ENCODE measurements around the gene SELENBP1.
"Not testable (repeated sequence)": the region's sequence is repeated elsewhere in the genome, so short reads cannot be mapped to it uniquely, and the experiment has no call there.

SELENBP1 gene

DNA sequence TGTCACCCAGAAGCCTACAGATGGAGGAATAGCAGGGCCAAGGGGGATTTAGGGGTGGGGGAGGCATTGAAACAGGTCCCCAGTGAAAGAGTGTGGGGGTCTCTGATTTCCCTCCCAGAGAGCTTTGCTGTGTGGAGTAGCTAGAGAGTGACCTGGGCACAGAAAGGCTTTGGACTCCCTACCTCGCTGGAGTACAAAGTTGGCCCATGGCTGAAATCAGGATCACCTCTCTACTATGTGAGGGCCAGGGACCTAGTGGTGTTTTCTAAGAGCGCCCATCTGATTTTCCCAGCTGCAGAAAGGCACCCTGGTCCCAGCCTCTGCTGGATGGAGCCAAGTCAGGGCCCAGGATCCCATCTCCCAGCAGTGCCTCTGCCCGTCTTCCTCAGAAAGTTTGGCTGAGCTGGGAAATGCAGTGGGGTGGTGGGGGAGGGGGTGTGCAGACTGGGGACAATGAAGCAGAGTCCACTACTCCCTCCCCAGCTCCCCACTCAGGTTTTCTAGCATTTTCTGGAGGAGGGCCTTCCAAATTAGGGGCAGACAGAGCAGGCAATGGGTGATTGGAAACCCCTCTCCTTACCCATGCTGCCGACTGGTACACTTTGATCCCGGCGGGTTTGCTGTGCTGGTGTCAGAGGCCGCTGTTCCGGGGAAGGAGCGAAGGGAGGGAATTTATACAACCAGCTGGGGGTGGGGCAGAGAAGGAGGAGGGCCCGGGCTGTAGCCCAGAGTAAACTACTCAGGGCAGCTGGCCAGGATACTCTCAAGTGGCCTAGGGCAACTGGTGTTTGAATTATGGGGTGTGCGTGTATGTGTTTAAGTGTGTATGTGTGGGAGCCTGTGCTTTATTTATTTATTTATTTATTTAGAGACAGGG is at the start of gene SELENBP1:
SELENBP1 (minus strand) TSS at position 648 of the 877 bp plus-strand sequence; CDS start at position 584, 64 bp downstream.
- FAIRE-seq (no peak), DNase-seq (ENCODE audit: insufficient read length, low spot score) (no peak)

DNA sequence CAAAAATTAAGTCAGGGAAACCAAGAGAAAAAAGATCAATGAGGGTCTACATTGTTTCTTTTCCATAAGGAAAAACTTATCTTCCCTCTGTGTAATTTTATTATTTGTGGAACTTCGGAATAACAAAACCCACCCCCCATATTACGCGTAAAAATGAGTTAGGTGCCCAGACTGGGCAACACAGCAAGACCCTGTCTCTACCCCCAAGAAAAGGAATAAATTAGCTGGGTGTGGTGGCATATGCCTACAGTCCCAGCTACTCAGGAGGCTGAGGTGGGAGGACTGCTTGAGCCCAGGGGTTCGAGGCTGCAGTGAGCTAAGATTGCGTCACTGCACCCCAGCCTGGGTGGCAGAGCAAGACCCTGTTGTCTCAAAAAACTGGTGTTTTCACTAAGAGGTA is 47.3 kb upstream of the SELENBP1 start:
- no peak for FAIRE-seq
- DNase-seq (ENCODE audit: insufficient read length, low spot score): no peak

DNA sequence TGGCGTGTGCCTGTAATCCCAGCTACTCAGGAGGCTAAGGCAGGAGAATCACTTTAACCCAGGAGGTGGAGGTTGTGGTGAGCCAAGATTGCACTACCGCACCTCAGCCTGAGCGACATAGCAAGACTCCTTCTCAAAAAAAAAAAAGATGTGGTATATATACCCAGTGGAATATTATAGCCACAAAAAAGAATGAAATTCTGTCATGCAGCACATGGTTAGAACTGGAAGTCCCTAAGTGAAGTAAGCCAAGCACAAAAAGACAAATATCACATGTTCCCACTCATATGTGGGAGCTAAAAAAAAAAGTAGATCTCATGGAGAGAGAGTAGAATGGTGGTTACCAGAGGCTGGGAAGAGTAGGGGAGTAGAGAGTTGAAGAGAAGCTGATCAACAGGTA is 45.6 kb upstream of the SELENBP1 start:
- FAIRE-seq (no peak), DNase-seq (ENCODE audit: insufficient read length, low spot score) (no peak)

DNA sequence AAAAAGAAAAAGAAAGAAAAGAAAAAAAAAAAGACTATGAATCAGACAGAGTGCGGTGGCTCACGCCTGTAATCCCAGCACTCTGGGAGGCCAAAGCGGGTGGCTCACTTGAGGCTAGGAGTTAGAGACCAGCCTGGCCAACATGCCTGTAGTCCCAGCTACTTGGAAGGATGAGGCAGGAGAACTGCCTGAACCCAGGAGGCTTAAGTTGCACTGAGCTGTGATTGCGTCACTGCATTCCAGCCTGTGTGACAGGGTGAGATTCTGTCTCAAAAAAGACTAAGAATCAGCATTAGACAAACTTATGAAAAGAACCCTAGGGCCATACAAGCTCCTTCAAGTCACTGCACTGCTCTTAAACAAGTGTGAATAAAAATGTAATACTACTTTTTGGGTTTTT is 43.7 kb upstream of the SELENBP1 start:
- DNase-seq (ENCODE audit: insufficient read length, low spot score) (no peak), FAIRE-seq (no peak)

DNA sequence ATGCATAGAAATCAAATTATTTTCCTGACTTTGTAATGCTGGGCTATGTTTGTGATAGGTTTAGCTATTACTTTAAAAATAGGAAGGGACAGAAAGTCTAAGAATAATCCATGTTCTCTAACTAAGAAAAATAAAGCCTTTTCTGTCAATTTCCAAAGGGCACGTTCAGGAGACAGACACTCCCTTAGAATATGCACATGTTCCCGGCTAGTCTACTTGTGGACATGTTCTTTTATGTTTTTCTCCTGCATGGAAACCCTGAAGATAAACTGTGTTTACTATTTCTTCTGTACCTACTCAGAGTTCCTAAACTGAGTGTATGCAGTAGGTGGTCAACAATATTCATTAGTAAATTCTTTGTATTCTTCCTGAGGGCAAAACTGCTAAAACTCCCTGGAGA is 39.4 kb upstream of the SELENBP1 start:
- DNase-seq (ENCODE audit: insufficient read length, low spot score) (no peak), FAIRE-seq (no peak)

DNA sequence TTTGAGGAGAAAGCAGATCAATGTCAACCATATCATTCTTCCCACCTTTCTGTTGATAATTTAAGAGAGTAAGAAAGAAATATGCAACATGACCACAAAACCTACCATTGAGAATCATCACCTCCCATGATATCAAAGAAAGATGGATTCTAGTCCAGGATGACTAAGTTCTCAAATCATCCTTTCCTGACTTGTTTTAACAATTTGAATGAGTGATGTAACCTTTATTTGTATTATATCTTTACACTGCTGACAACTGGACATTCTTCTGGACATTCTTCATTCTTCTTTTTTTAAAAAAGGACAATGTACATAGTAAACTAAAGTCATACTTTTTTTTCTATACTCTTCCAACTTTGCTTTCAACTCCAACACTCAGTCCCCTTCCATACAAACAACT is 36.4 kb upstream of the SELENBP1 start:
- DNase-seq (ENCODE audit: insufficient read length, low spot score): no peak
- no peak for FAIRE-seq

DNA sequence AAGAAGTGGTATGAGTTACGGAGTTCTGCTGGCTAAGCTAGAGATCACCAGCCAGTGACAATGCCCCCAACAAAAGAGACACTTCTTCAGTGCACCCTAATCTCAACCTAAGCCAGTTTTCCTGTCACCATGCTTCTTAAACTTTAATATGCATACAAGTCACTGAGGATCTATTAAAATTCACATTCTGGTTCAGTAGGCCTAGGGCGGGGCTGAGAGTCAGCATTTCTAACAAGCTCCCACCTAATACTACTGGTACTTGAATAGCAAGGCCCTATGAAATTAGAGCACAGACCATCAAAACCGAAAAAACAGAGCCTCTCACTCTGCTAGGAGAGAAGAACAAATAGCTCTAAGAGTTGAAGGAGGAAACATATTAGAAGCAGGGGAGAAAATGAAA is 34.8 kb upstream of the SELENBP1 start:
- FAIRE-seq (no peak), DNase-seq (ENCODE audit: insufficient read length, low spot score) (no peak)

DNA sequence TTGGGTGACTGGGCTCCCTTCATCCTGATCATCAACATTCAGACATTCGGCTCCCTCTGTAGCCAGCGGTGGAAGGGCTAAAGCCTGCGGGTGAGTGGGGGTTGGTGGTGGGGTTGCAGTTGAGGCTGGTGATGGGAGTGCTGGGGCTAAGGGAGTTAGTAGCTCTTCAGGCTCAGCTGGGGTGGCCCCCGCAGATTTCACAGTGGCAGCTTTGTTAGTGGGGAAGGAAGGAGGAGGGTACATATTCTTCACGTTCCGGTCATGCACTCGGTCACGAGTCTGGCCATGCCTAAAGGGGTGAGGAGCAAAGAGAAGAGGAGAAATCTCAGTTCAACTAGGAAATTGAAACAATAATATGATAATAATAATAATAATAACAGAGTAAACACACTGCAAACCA is 33.7 kb upstream of the SELENBP1 start:
- FAIRE-seq (no peak), DNase-seq (ENCODE audit: insufficient read length, low spot score) (no peak)

DNA sequence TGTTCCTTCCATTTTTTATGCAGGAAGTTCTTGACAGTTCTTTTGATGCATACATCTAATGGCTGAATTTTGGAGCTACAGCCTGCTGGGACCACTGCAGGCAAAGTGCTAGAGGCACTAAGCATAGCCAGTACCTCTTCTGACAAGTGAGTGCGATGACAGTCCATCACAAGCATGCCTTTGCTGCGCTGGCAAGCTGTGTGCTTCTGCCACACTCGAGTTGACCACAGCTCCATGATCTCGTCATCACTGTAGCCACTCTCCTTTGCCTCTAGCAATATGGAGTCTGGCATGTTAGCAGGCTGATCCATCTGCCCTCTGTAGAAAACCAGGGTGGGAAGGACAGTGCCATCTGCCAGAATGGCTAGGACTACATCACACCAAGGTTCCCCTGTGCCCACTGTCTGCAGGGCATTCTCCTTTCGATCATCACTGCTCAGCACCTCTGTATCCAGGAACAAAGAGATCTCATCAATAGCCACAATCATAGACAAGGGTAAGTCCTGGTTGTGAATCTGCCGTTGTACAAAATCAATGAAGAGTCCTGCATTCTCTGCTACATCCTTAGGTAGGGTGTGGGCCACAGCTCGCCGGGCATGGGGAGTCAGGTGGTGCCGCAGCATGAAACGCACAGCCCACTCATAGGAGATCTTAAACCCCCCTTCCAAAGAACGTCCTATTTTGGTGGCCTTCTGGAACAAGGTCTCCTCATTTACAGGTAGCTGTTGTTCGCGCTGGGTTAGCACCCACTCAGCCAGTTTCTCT is 32.9 kb upstream of the SELENBP1 start:
- no peak for DNase-seq (ENCODE audit: insufficient read length, low spot score)
- FAIRE-seq: no peak

DNA sequence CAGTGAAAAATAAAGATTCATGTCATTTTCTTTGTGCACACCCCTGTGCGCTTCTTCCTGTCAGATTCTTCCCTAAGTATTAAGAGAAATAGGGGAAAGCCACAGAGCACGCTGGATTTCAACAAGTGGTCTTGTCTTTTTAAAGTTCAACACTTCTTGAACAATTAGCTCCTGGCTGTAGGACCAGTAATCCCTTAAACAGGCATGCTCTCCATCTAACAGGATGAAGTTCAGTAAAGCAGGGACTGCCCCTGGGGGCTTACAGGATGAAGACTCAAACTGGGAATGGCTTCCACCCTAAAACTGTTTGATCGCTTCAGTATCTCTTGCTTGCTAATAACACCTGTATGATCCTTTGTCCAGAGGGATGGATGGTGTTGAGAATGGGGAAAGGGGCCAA is 31.1 kb upstream of the SELENBP1 start:
- no peak for DNase-seq (ENCODE audit: insufficient read length, low spot score)
- no peak for FAIRE-seq

DNA sequence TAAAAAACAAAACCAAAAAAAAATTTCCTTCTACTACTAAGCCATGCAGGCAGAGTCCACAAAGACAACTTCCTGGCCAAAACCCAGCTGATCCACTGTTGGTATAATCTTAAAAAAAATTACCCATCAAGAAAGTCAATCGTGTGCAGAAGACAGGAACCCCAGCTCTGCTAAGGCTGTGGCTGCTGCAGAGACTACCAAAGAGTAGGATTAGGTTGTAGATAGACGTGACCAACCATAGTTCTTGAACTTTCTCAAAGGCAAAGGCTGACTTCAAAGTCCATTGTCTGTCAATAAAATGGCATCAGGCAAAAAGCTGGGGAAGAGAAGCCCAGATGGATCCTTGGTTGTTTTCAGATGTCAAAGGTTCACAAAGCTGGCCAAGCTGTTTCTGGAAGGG is 30.3 kb upstream of the SELENBP1 start:
- no peak for DNase-seq (ENCODE audit: insufficient read length, low spot score)
- no peak for FAIRE-seq

DNA sequence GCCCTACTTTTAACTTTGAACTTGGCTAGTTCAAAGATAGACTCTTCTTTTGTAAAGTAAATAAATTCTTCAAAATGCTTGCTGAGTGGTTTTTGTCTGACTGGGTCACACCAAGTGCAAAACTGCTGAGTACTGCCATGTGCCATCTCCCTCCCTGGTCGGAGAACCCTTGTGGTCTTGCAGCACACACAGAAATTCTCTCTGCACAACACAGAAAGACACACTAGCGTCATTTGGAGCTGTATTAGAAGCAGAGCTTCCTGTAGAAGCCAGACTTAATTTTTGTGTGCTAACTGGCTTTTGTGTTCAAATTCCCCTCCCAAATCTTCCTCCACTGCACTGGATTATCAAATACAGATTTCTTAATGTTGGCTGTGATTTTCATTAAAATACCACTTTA is 29.4 kb upstream of the SELENBP1 start:
- DNase-seq (ENCODE audit: insufficient read length, low spot score): no peak
- no peak for FAIRE-seq

DNA sequence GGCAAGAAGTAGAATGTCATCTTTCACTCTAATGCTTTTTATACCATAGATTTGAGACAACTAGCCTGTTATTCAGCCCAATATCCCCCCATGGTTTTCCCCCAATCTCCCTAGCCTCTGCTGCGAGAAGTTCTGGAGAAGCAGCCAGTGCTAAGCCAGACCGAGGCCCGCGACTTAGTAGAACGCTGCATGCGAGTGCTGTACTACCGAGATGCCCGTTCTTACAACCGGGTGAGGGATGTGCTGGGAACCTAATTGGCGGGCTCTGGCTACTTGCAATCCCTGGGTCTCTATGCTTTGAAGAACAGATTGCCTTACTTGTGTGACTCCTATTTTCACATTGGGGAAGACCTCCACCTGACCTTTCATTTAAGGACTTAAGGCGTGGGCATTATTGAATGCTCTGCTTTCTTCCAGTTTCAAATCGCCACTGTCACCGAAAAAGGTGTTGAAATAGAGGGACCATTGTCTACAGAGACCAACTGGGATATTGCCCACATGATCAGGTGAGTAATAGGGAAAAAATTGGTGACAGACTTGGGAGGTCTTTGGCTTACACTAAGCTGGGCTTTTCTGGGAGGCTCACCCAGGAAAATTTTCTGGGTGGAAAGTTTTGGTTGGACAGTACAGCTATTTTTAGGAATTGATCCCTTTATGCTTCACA is 28.8 kb upstream of the SELENBP1 start:
- FAIRE-seq (no peak), DNase-seq (ENCODE audit: insufficient read length, low spot score) (no peak)

DNA sequence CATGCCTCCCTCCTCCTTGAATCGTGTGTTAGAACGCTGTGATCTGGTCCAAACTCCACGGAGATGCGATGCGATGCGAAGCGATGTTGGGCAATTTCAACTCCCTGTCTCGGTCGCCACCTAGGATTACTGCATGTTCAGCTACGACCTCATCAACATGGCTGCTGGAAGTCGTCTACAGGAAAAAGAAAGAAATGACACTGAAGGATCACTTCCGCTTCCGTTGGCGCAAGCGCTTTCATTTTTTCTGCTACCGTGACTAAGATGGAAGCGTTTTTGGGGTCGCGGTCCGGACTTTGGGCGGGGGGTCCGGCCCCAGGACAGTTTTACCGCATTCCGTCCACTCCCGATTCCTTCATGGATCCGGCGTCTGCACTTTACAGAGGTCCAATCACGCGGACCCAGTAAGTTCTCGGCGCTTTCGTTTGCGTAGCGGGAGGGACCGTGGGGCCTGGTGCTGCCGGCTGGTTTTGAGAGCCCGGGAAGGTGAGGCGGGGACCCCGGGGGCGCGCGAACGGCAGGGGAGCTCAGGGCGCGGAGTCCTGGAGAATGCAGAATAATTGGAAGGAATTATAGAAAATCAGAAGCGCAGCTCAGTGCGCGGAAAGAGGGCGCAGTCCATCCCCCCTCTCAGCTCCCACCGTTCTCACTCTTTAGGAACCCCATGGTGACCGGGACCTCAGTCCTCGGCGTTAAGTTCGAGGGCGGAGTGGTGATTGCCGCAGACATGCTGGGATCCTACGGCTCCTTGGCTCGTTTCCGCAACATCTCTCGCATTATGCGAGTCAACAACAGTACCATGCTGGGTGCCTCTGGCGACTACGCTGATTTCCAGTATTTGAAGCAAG is 27.0 kb upstream of the SELENBP1 start, which contains the start of gene PSMB4:
PSMB4 (plus strand) TSS at position 250 of the 848 bp plus-strand sequence; CDS start at position 265, 15 bp downstream.
- peak; percentile 99 for FAIRE-seq

DNA sequence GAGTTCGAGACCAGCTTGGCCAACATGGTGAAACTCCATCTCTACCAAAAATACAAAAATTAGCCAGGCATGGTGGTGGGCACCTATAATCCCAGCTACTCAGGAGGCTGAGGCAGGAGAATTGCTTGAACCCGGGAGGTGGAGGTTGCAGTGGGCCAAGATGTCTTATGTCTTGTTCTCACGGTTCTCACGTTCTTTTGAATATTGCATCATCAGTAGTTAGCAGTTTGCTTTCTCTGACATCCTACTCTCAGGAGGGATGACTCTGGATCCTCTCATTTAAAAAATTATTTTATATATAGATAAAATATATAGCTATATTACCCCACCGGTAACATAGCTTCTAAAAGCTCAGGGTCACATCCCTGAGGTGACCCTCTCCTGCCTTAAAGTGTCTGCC is 23.8 kb upstream of the SELENBP1 start:
- FAIRE-seq; DNase-seq (ENCODE audit: insufficient read length, low spot score): not testable (repeated sequence)

More for the DNA sequence above, 27.0 kb upstream of the SELENBP1 start, which contains the start of gene PSMB4:
- peak; percentile 72 for DNase-seq (ENCODE audit: insufficient read length, low spot score)

DNA sequence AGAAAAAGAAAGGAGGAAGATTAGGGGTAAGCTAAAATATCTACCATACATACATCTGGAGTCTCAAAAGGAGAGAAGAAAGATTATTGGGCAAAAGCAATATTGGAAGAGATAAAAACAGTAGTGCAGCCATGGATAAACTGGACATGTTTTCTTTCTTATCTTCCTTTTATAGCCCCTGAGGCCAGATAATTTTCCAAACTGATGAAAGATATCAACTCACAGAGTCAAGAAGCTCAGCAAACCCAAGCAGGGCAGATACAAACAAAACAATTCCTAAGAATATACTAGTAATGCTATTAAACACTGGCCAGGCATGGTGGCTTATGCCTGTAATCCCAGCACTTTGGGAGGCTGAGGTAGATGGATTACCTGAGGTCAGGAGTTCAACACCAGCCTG is 21.1 kb upstream of the SELENBP1 start:
- no peak for FAIRE-seq
- DNase-seq (ENCODE audit: insufficient read length, low spot score): no peak

DNA sequence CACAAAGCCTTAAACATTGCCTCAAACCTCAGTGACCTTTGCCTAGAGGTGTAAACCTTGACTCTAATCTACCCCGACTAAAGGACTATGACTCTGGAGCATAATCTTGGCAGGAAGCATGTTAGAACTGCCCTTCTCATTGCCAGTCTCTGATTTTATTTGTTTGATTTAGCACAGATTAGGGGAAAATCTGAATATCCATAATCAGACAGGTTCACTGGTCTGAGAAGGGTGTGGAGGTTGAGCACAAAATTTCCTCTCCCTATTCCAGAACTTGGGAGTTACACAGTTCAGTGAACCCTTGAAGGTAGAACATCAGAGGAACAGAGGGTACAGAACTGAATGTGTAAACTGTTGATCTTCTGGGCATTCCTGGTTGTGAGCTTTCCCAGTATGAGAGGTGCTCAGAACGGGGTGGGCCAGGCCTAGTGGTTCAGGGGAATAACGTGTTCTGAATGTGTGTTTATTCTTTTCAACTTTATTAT is 18.6 kb upstream of the SELENBP1 start:
- no peak for FAIRE-seq
- DNase-seq (ENCODE audit: insufficient read length, low spot score): no peak

DNA sequence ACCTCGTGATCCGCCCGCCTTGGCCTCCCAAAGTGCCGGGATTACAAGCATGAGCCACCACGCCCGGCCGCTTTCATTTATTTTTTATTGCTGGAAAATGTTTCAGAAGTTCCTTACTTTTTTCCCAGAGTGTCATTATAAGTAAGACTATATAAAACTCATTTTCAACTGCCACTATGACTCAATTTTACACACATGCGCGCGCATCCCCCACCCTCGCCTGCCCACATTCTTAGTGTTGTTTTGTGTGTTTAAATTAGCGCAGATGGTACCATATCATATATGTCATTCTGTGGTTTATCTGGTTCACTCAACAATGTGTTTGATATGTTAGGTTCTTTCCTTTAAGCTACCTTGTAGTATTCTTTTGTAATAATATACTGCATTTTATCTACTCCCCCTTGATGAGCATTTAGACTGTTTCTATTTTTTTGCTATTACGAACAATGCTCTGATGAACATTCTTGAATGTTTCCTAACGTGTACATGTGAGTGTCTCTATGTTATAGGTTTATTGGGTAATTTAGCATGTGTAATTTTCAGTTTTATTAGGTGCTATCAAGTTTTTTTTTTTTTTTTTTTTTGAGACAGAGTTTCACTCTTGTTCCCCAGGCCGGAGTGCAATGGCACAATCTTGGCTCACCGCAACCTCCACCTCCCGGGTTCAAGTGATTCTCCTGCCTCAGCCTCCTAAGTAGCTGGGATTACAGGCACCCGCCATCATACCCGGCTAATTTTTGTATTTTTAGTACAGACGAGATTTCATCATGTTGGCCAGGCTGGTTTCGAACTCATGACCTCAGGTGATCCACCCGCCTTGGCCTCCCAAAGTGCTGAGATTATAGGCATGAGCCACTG is 17.9 kb upstream of the SELENBP1 start:
- not testable (repeated sequence) for DNase-seq (ENCODE audit: insufficient read length, low spot score); FAIRE-seq

DNA sequence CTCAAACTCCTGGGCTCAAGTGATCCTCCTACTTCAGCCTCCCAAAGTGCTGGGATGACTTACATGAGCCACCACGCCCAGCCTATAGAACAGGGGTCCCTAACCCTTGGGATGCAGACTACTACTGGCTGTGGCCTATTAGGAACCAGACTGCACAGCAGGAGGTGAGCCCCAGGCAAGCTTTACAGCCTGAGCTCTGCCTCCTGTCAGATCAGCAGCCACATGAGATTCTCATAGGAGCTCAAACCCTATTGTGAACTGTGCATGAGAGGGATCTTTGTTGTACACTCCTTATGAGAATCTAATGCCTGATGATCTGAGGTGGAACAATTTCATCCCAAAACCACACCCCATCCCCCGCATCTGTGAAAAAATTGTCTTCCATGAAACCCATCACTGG is 13.5 kb upstream of the SELENBP1 start:
- DNase-seq (ENCODE audit: insufficient read length, low spot score) (no peak), FAIRE-seq (no peak)

Measured in GM19239 (cell line).